Aorta (tissue), 5 donors: Measurements from ENCODE around the gene CHI3L1. TPM values are rescaled to one million over a fixed set of nuclear protein-coding genes. Genes with fewer than 3 reads are reported as not detected.

ENCODE experiments used
- ATAC-seq: fragments of 200-7000 bp; cut with Tn5 transposase; one replicate; pipeline ENCODE4 v1.9.1; 2022; ENCODE audit warnings: moderate library complexity; ENCODE audit not compliant: low FRiP score
- DNase-seq, 2 donors: peaks; one replicate each; pipeline ENCODE4 v3.0.0-alpha.2; 2020
- H3K27ac ChIP-seq, 2 donors: one replicate each; pipeline ENCODE4 v1.5.1; 2013; ENCODE audit warnings: low read length in 2 of 2, mild to moderate bottlenecking in 2 of 2, moderate library complexity in 2 of 2, control low read depth in 1 of 2, inconsistent platforms in 1 of 2, low read depth in 1 of 2
- H3K27me3 ChIP-seq, 2 donors: one replicate each; pipeline ENCODE4 v1.6.1; 2013; ENCODE audit warnings: control low read depth in 1 of 2, low read length in 1 of 2, mild to moderate bottlenecking in 1 of 2, moderate library complexity in 1 of 2; ENCODE audit not compliant: insufficient read depth in 2 of 2, control insufficient read depth in 1 of 2
- H3K36me3 ChIP-seq, 2 donors: one replicate each; pipeline ENCODE4 v1.6.1; 2013; ENCODE audit warnings: control low read depth in 1 of 2, low read length in 1 of 2, mild to moderate bottlenecking in 1 of 2; ENCODE audit not compliant: insufficient read depth in 2 of 2, control insufficient read depth in 1 of 2
- H3K4me1 ChIP-seq, 2 donors: one replicate each; pipeline ENCODE4 v1.6.1; 2013; ENCODE audit warnings: low read length in 2 of 2, control low read depth in 1 of 2, mild to moderate bottlenecking in 1 of 2, moderate library complexity in 1 of 2; ENCODE audit not compliant: insufficient read depth in 2 of 2, control insufficient read depth in 1 of 2
- H3K4me3 ChIP-seq, 2 donors: one replicate each; pipeline ENCODE4 v1.5.1; 2013; ENCODE audit warnings: low read length in 2 of 2, control low read depth in 1 of 2, mild to moderate bottlenecking in 1 of 2
- H3K9me3 ChIP-seq: one replicate; pipeline ENCODE4 v1.6.1; 2013; ENCODE audit warnings: mild to moderate bottlenecking, low read length; ENCODE audit not compliant: control insufficient read depth
- WGBS, 2 donors: extraction: QIAGEN DNeasy Blood & Tissue Kit; methylation state at CpG; one replicate each; pipeline ENCODE4 v1.1.7; 2013; 5-methylcytosine and 5-hydroxymethylcytosine counted together
- intact Hi-C, 2 donors: fragments of 100-400 bp; cut with DNase I; formaldehyde crosslinking; loops; one replicate each; pipeline versions ENCODE4 v1.14.2 to v1.15.0; 2022
- polyA plus RNA-seq, 2 donors: library from polyadenylated mRNA; stranded (reverse); fragments of 200-250 nt; gene quantifications; one replicate each; pipeline ENCODE4 v1.2.3, GENCODE V29; 2013
- total RNA-seq, 2 donors: library from RNA; stranded (reverse); fragmentation: NEBNext Ultra II Directional; extraction: Animal tissue kit (Norgen Biotek cat#: 25700); gene quantifications; one replicate each; pipeline ENCODE4 v1.2.1, GENCODE V29; 2021
- donor health status: healthy with polysubstance abuse.
- donor health status: Bipolar disorder and iron deficiency.
- donor health status: DM: no; HTN: no; CAD: no.
- donor health status: DM: no; HTN: no; CAD: no.
- donor health status: DM: yes; HTN: yes; CAD: no.

CHI3L1 gene
- total and polyA plus RNA-seq, 4 donors = 0.87 to 34.2 (median 11.6) TPM

- Histone ChIP-seq H3K4me1 (no peaks in the 10 kb centered on the region), H3K27ac (no peak overlapping the region), H3K27me3 (no peaks in the 10 kb centered on the region), H3K36me3 (no peaks in the 10 kb centered on the region), H3K9me3 (no peaks in the 10 kb centered on the region), H3K4me3 (no peak overlapping the region)
- DNase-seq (peak in 1 of 2 donors; percentile 45), ATAC-seq (no peak)
- intact Hi-C loops = no loop called here
- WGBS, 2 donors = 68 to 80% methylated on average over 10 of the region's 10 CpGs
These were observed 4.7 kb downstream of the CHI3L1 start for GRCh38 chr1:203181586-203182386.

- Histone ChIP-seq H3K4me3 (no peak overlapping the region), H3K27ac (no peak overlapping the region), H3K36me3 (no peaks in the 10 kb centered on the region), H3K4me1 (no peaks in the 10 kb centered on the region), H3K27me3 (no peaks in the 10 kb centered on the region), H3K9me3 (no peaks in the 10 kb centered on the region)
- DNase-seq (peak in 1 of 2 donors; percentile 36), ATAC-seq (no peak)
- intact Hi-C loops = no loop called here
- 85 to 89% methylated on average over 11 of the region's 11 CpGs for WGBS, 2 donors
These were observed 5.7 kb downstream of the CHI3L1 start for GRCh38 chr1:203180611-203181330.

- no peak overlapping the region for H3K27ac ChIP-seq
- H3K27me3 ChIP-seq = no peaks in the 10 kb centered on the region
- ATAC-seq = no peak
- H3K4me3 ChIP-seq = no peak overlapping the region
- WGBS, 2 donors = 93 to 96% methylated on average over 10 of the region's 10 CpGs
- intact Hi-C loops = no loop called here
- no peaks in the 10 kb centered on the region for H3K36me3 ChIP-seq
- DNase-seq = no peak
- no peaks in the 10 kb centered on the region for H3K9me3 ChIP-seq
- no peaks in the 10 kb centered on the region for H3K4me1 ChIP-seq
These were observed 6.9 kb downstream of the CHI3L1 start for GRCh38 chr1:203179667-203180005.

GRCh38 chr1:203178821-203179666 is 7.5 kb downstream of the CHI3L1 start:
- no peaks in the 10 kb centered on the region for H3K36me3 ChIP-seq
- intact Hi-C loops = no loop called here
- no peaks in the 10 kb centered on the region for H3K4me1 ChIP-seq
- ATAC-seq (no peak), DNase-seq (peak in 1 of 2 donors; percentile 68)
- H3K4me3 ChIP-seq = no peak overlapping the region
- H3K27me3 ChIP-seq = no peaks in the 10 kb centered on the region
- H3K27ac ChIP-seq = no peak overlapping the region
- WGBS, 2 donors = 95% methylated on average over 14 of the region's 14 CpGs
- no peaks in the 10 kb centered on the region for H3K9me3 ChIP-seq

GRCh38 chr1:203178083-203178482 is 8.4 kb downstream of the CHI3L1 start:
- no peaks in the 10 kb centered on the region for H3K36me3 ChIP-seq
- 82 to 86% methylated on average over 5 of the region's 5 CpGs for WGBS, 2 donors
- no peak for ATAC-seq
- intact Hi-C loops = no loop called here
- no peaks in the 10 kb centered on the region for H3K27me3 ChIP-seq
- no peaks in the 10 kb centered on the region for H3K4me1 ChIP-seq
- peak in 1 of 2 donors; percentile 36 for DNase-seq
- no peak overlapping the region for H3K4me3 ChIP-seq
- no peak overlapping the region for H3K27ac ChIP-seq
- H3K9me3 ChIP-seq = no peaks in the 10 kb centered on the region

- Histone ChIP-seq H3K9me3 (no peaks in the 10 kb centered on the region), H3K36me3 (no peaks in the 10 kb centered on the region), H3K27ac (no peak overlapping the region), H3K4me1 (no peaks in the 10 kb centered on the region), H3K27me3 (no peaks in the 10 kb centered on the region), H3K4me3 (no peak overlapping the region)
- 59% methylated on average over 9 of the region's 9 CpGs for WGBS, 2 donors
- peak in 1 of 2 donors; percentile 79 for DNase-seq
- intact Hi-C loops = no loop called here
- ATAC-seq = no peak
These were observed 8.9 kb downstream of the CHI3L1 start for GRCh38 chr1:203177470-203178039.

GRCh38 chr1:203177036-203177405 is 9.5 kb downstream of the CHI3L1 start:
- Histone ChIP-seq H3K4me3 (no peak overlapping the region), H3K9me3 (no peaks in the 10 kb centered on the region), H3K27me3 (no peaks in the 10 kb centered on the region), H3K36me3 (no peaks in the 10 kb centered on the region), H3K27ac (no peak overlapping the region), H3K4me1 (no peaks in the 10 kb centered on the region)
- intact Hi-C loops = no loop called here
- no peak for DNase-seq
- ATAC-seq = no peak
- 94% methylated on average over 6 of the region's 6 CpGs for WGBS, 2 donors

- Histone ChIP-seq H3K36me3 (no peaks in the 10 kb centered on the region), H3K4me3 (no peak overlapping the region), H3K27me3 (no peaks in the 10 kb centered on the region), H3K27ac (no peak overlapping the region), H3K9me3 (no peaks in the 10 kb centered on the region), H3K4me1 (no peaks in the 10 kb centered on the region)
- peak in 1 of 2 donors; percentile 63 for DNase-seq
- ATAC-seq = no peak
- 87 to 95% methylated on average over 9 of the region's 9 CpGs for WGBS, 2 donors
- intact Hi-C loops = no loop called here
These were observed 10.1 kb downstream of the CHI3L1 start for GRCh38 chr1:203176273-203177035.
